Body of pancreas (tissue), 4 donors: Measurements from ENCODE around the gene ANKRD6. TPM values are rescaled to one million over a fixed set of nuclear protein-coding genes. Genes with fewer than 3 reads are reported as not detected.

Source experiments
- ATAC-seq: fragments of 150-250 bp; one replicate; pipeline ENCODE4 v1.9.1; 2016
- DNase-seq, 4 donors: peaks; one replicate each; pipeline ENCODE4 v3.0.0-alpha.2; 2019
- H3K27ac ChIP-seq, 4 donors: fragments of 200-600 bp; sonication (generic); 1 replicate in 3 of 4; 2 replicates in 1 of 4; pipeline versions ENCODE4 v1.5.1 to v1.6.1; 2016 to 2019; ENCODE audit warnings: mild to moderate bottlenecking in 1 of 4, mixed read lengths in 1 of 4, moderate library complexity in 1 of 4
- H3K27me3 ChIP-seq, 2 donors: fragments of 200-600 bp; sonication (generic); one replicate each; pipeline ENCODE4 v1.6.0; 2016; ENCODE audit warnings: mild to moderate bottlenecking in 1 of 2
- H3K36me3 ChIP-seq, 2 donors: fragments of 200-600 bp; sonication (generic); replicated peaks in 1 of 2; 2 replicates each; pipeline ENCODE4 v1.5.1; 2016; ENCODE audit warnings: low read depth in 2 of 2; ENCODE audit not compliant: insufficient read depth in 1 of 2
- H3K4me1 ChIP-seq: fragments of 200-600 bp; sonication (generic); one replicate; pipeline ENCODE4 v1.6.0; 2016
- H3K4me3 ChIP-seq, 2 donors: fragments of 200-600 bp; sonication (generic); 1 replicate in 1 of 2; 2 replicates in 1 of 2; pipeline ENCODE4 v1.5.1; 2016 to 2019
- H3K9me3 ChIP-seq, 3 donors: fragments of 200-600 bp; sonication (generic); 1 replicate in 2 of 3; 2 replicates in 1 of 3; pipeline ENCODE4 v1.5.1; 2016
- POLR2A ChIP-seq, 3 donors: fragments of 450-650 bp; IDR thresholded peaks; one replicate each; pipeline ENCODE4 v1.6.1; 2016; ENCODE audit warnings: antibody characterized with exemption in 3 of 3, mild to moderate bottlenecking in 2 of 3
- WGBS, 2 donors: methylation state at CpG; one replicate each; pipeline ENCODE4 v1.1.5; 2017; 5-methylcytosine and 5-hydroxymethylcytosine counted together
- intact Hi-C: fragments of 100-400 bp; cut with DNase I; formaldehyde crosslinking; loops from one replicate; pipeline ENCODE4 v1.15.1; 2023
- total RNA-seq, 2 donors: library from RNA; depleted of rRNA; stranded (reverse); fragments of >200 nt; gene quantifications; one replicate each; pipeline ENCODE4 v1.1.0, GENCODE V29; 2016
- TF ChIP-seq, protein P1 (sequence below), 7 experiments: fragments of 450-650 bp in 4 of 7; fragments of 200-600 bp in 3 of 7; sonication (generic) in 3 of 7; IDR thresholded peaks; one replicate each; pipeline ENCODE4 v1.5.1; 2016 to 2019; ENCODE audit warnings: antibody characterized with exemption in 7 of 7

Gene ANKRD6
- total RNA-seq, 2 donors from 2014 or later, result 16.9 to 21.4 TPM

DNA sequence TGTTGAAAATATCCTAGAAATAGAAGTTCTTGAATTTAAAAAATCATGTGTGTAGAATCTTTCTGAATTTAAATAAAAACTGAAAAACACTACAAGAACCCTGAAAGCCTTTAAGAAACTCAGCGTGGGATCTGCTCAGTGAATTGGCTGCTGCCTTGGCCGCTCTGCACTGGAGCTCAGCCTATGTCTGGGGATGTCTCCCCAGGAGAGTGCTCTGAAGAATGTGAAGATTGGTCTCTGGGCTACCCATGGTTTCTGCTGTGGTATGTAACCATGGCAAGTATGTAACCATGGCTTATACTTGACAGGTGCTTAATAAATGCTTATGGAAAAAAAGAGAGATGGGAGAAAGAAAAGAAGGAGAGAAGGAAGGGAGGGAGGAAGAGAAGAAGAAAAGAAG lies 17.8 kb upstream of the ANKRD6 start:
- no peaks in the 10 kb centered on the region for H3K9me3 ChIP-seq
- 93 to 94% methylated on average over 2 of the region's 2 CpGs for WGBS, 2 donors
- TF ChIP-seq, protein P1, sequence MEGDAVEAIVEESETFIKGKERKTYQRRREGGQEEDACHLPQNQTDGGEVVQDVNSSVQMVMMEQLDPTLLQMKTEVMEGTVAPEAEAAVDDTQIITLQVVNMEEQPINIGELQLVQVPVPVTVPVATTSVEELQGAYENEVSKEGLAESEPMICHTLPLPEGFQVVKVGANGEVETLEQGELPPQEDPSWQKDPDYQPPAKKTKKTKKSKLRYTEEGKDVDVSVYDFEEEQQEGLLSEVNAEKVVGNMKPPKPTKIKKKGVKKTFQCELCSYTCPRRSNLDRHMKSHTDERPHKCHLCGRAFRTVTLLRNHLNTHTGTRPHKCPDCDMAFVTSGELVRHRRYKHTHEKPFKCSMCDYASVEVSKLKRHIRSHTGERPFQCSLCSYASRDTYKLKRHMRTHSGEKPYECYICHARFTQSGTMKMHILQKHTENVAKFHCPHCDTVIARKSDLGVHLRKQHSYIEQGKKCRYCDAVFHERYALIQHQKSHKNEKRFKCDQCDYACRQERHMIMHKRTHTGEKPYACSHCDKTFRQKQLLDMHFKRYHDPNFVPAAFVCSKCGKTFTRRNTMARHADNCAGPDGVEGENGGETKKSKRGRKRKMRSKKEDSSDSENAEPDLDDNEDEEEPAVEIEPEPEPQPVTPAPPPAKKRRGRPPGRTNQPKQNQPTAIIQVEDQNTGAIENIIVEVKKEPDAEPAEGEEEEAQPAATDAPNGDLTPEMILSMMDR (IDR thresholded peaks at IDR 0.05), result no peak
- no peak for TF ChIP-seq POLR2A (IDR thresholded peaks at IDR 0.05)
- H3K36me3 ChIP-seq, result no peaks in the 10 kb centered on the region
- ATAC-seq (no peak), DNase-seq (no peak)
- no peak overlapping the region for H3K4me3 ChIP-seq
- H3K4me1 ChIP-seq, result peaks cover 14% of the 10 kb centered on the region
- H3K27ac ChIP-seq, result no peak overlapping the region
- intact Hi-C loops, result no loop called here
- no peaks in the 10 kb centered on the region for H3K27me3 ChIP-seq

DNA sequence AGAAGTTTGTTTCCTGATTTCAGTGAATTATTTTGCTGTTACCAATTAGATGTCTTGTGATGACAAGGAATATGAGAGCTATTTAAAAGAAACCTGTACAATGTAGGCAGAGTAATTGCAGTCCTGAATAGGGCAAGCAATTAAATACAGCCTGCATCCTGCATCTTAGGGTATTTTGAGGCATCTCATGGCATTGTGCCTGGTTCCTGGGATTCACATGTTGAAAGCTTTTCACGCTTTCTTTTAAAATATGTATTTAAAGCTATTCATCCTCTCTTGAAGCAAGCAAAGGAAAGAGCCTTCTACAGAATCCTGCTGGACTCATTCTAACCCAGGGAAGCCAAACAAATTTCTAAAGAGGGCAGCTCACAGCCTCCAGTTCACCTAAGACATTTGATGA lies 16.2 kb upstream of the ANKRD6 start:
- no peaks in the 10 kb centered on the region for H3K36me3 ChIP-seq
- no peak for TF ChIP-seq POLR2A (IDR thresholded peaks at IDR 0.05)
- TF ChIP-seq, protein P1 (IDR thresholded peaks at IDR 0.05), result no peak
- H3K27ac ChIP-seq, result no peak overlapping the region
- H3K9me3 ChIP-seq, result no peaks in the 10 kb centered on the region
- H3K27me3 ChIP-seq, result no peaks in the 10 kb centered on the region
- intact Hi-C loops, result no loop called here
- ATAC-seq, result no peak
- WGBS, 2 donors, result 96 to 100% methylated on average over 1 of the region's 1 CpG
- no peak for DNase-seq
- H3K4me3 ChIP-seq, result no peak overlapping the region
- peaks cover 9% of the 10 kb centered on the region for H3K4me1 ChIP-seq

DNA sequence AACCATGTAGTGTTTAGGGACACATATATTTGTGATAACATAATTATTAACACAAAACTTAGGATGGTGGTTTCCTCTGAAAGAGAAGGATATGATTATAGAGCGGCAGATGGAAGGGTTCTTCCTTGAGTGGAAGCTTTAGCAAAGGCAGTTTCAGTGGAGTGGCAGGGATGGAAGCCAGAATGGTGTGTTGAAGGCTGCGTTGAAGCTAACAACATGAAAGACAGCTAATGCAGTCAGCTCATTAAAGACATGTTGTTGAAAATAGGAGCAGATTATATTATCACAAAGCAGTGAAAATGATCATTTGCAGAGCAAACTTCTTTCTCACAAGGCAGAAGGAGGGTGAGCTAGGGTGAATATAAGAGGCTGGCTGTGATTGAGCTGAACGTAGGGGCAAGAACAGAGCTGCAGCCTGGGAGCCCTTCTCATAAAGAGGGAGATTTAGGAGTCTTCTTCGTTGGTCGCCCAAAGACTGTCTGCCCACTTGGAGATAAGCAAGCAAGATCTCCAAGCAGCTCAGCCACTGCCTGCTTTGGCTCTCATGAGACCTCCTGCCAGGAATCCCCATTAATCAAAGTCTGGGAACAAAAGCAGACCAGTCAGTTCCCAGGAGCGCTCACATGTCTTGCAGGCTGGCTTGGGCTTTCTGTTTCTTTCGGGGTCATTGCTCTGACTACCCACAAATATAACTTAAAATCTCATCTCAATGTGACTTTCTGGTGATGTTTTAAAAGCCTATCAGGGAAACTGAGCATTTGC lies 2.6 kb upstream of the ANKRD6 start:
- H3K27ac ChIP-seq, result peak overlapping the region in 3 of 4 donors; percentile 36 to 58 (median 40)
- peaks cover 26% of the 10 kb centered on the region for H3K4me1 ChIP-seq
- H3K36me3 ChIP-seq, result no peaks in the 10 kb centered on the region
- H3K27me3 ChIP-seq, result no peaks in the 10 kb centered on the region
- no peak overlapping the region for H3K4me3 ChIP-seq
- H3K9me3 ChIP-seq, result no peaks in the 10 kb centered on the region
- intact Hi-C loops, result no loop called here
- DNase-seq (peak; percentile 14 to 53 (median 36)), ATAC-seq (no peak)
- WGBS, 2 donors, result 26 to 33% methylated on average over 7 of the region's 7 CpGs
- no peak for TF ChIP-seq POLR2A (IDR thresholded peaks at IDR 0.05)
- TF ChIP-seq, protein P1 (IDR thresholded peaks at IDR 0.05), result no peak

DNA sequence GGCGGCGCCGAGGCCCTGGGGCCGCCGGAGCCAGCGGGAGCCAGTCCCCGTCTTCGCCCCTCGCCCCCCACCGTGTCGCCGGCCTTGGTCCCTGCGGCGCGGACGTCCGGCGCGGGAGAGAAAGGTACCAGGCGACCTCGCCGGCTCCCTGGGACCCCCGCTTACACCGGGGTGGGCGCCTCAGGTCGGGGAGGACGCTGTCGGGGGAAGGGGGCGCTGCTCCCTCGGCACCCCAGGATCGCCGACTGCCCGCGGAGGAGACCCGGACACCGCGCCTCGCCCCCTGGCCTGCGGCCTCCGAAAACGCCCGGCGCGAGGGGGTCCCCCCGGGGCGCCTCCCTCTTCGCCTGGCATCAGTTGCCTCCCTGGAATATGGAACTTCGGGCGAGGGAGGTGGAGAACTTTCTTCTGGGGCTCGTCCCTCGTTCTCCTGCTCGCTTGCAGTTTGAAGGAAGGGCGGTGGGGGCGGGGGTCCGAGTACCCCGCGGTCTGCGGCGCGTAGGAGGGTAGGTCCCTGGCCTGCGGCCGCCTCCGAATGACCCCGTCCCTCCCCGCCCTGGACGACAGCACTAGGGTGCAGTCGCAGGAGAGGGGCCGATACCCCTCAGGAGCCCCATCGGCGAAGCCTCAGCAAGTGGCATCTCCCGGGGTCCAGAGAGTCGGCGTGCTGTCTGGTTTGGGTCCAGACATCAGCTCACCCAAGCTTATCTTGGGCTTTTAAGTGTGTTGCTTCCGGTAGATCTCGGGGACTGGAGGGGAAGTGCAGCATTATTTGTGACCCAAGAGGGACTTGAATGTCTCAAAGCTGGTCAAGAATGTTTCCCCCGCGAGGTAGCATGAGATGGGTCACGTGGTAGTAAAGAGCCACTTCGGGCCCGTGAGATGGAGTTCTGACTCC lies 549 bp downstream of the ANKRD6 start:
- ATAC-seq, result peak; percentile 15
- no peaks in the 10 kb centered on the region for H3K9me3 ChIP-seq
- H3K4me1 ChIP-seq, result peaks cover 30% of the 10 kb centered on the region
- no peaks in the 10 kb centered on the region for H3K36me3 ChIP-seq
- WGBS, 2 donors, result 1% methylated on average over 10 to 71 of the region's 80 CpGs
- H3K4me3 ChIP-seq, result peak overlapping the region; percentile 75 to 83
- H3K27me3 ChIP-seq, result no peaks in the 10 kb centered on the region
- TF ChIP-seq, protein P1 (IDR thresholded peaks at IDR 0.05), result no peak
- TF ChIP-seq POLR2A (IDR thresholded peaks at IDR 0.05), result peak in 1 of 3 donors; percentile 16
- peak overlapping the region in 3 of 4 donors; percentile 38 to 65 (median 54) for H3K27ac ChIP-seq
- intact Hi-C loops, result no loop called here
- DNase-seq, result peak; percentile 27 to 52 (median 33)
